ENCODE data around the gene PGAP6. TPM values are rescaled to one million over a fixed set of nuclear protein-coding genes. Genes with fewer than 3 reads are reported as not detected.
A peak's percentile ranks its signal among the peaks of the same experiment; 100 is the strongest.

PGAP6 gene
- total RNA-seq, 1 donor from 2014 or later, result 36.3 TPM

DNA sequence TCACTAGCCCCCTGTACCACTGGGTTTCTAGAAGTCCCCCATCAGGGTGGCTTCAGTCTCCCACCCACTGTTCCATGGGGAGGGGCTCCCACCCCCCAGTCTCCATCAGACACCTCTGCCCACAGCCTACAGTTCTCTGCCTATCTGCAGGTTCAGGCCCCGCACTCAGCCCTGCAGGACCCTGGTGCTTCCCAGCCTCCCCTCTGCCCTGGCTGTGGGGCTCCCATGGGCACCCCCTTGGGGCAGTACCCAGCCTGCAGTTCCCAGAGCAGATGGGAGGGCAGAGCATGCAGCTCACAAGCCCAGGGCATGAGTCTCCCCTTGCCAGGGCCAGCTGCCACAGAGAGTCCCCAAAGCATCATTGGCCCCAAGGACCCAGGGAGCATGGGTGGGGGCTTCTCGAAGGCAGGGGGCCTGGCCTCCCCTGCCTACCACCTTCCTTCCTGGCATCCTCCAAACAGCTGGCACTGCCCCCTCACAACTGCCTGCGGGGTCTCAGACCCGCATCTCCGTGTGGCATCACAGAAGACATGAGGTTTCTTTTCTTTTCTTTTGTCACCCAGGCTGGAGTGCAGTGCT, 8.7 kb downstream of the PGAP6 start:
- Mint-ChIP-seq H3K27ac (no peak overlapping the region), H3K4me1 (ENCODE audit: low read depth) (peaks cover 4% of the 10 kb centered on the region), H3K27me3 (ENCODE audit: insufficient read depth) (no peaks in the 10 kb centered on the region), H3K9me3 (no peaks in the 10 kb centered on the region), H3K4me3 (no peak overlapping the region), H3K36me3 (ENCODE audit: low read depth) (peaks cover 3% of the 10 kb centered on the region)
- DNase-seq (ENCODE audit: low spot score), result no peak
- intact Hi-C loops (cut with micrococcal nuclease), result no loop called here

GRCh38 chr16:372302-372983, 9.3 kb downstream of the PGAP6 start:
- intact Hi-C loops (cut with micrococcal nuclease), result no loop called here
- H3K4me1 Mint-ChIP-seq (ENCODE audit: low read depth), result peaks cover 4% of the 10 kb centered on the region
- no peak overlapping the region for H3K4me3 Mint-ChIP-seq
- peaks cover 3% of the 10 kb centered on the region for H3K36me3 Mint-ChIP-seq (ENCODE audit: low read depth)
- no peaks in the 10 kb centered on the region for H3K9me3 Mint-ChIP-seq
- no peak for DNase-seq (ENCODE audit: low spot score)
- H3K27ac Mint-ChIP-seq, result no peak overlapping the region
- no peaks in the 10 kb centered on the region for H3K27me3 Mint-ChIP-seq (ENCODE audit: insufficient read depth)

DNA sequence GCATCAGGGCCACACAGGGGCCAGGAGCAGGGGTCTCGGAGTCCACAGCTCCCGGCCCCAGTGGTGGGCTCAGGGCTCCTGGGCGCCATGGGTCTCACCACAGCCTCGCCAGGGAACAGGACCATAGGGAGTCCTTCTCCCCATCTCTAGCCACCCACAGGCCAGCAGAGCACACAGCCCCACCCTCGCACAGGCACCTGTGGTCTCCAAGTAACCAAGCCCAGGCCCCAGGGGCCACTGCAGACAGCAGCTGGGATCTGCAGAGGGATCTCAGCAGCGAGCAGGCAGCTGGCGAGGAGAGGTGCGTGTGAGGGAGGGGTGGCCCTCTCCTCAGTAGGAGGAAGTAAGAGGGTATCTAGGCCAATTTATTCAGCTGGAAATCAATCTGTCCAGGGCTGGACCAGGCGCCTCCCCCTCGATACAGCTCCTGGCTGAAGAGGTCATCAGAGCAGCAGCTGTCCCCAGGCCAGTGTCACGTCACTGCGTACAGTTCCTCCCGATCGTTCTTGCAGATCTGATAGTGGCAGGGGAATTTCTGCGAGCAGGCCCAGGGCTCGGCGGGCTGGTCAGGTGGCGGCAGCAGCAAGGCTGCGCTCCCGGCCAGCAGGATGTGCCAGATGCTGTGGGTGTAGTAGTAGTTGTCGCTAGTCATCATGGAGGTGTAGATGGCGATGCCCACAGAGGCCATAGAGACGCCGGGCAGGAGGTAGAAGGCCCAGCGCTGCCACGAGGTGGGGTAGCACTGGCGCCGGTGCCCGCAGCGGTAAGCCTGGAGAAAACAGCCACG, 10.1 kb downstream of the PGAP6 start:
- intact Hi-C loops (cut with micrococcal nuclease), result loop anchor here (2.0 kb wide), 1 partner anchor 29 kb away; the partner anchor contains the start of gene DECR2
- Mint-ChIP-seq H3K36me3 (ENCODE audit: low read depth) (peaks cover 7% of the 10 kb centered on the region), H3K9me3 (no peaks in the 10 kb centered on the region), H3K27ac (no peak overlapping the region), H3K4me3 (no peak overlapping the region), H3K27me3 (ENCODE audit: insufficient read depth) (no peaks in the 10 kb centered on the region), H3K4me1 (ENCODE audit: low read depth) (peaks cover 4% of the 10 kb centered on the region)
- no peak for DNase-seq (ENCODE audit: low spot score)

- Mint-ChIP-seq H3K27ac (no peak overlapping the region), H3K9me3 (no peaks in the 10 kb centered on the region), H3K27me3 (ENCODE audit: insufficient read depth) (no peaks in the 10 kb centered on the region), H3K4me3 (peak overlapping the region; percentile 86), H3K4me1 (ENCODE audit: low read depth) (peaks cover 4% of the 10 kb centered on the region), H3K36me3 (ENCODE audit: low read depth) (peaks cover 7% of the 10 kb centered on the region)
- no peak for DNase-seq (ENCODE audit: low spot score)
- intact Hi-C loops (cut with micrococcal nuclease), result loop anchor here (1.0 to 2.0 kb wide), 4 partner anchors 10 to 318 kb away; partner anchors contain the start of genes AXIN1, DECR2, PGAP6 and POLR3K
Observed at GRCh38 chr16:370979-371514, 10.7 kb downstream of the PGAP6 start.

- Mint-ChIP-seq H3K36me3 (ENCODE audit: low read depth) (peaks cover 7% of the 10 kb centered on the region), H3K4me3 (peak within 1 kb of the TSS; percentile 86), H3K27me3 (ENCODE audit: insufficient read depth) (no peaks in the 10 kb centered on the region), H3K4me1 (ENCODE audit: low read depth) (peaks cover 4% of the 10 kb centered on the region), H3K27ac (peak within 1 kb of the TSS; percentile 84), H3K9me3 (no peaks in the 10 kb centered on the region)
- intact Hi-C loops (cut with micrococcal nuclease), result loop anchor here (1.0 to 2.0 kb wide), 4 partner anchors 11 to 317 kb away; partner anchors contain the start of genes AXIN1, DECR2, PGAP6 and POLR3K
- peak; percentile 92 for DNase-seq (ENCODE audit: low spot score)
Observed at GRCh38 chr16:370443-370842, 11.3 kb downstream of the PGAP6 start, which contains the start of gene MRPL28. Gene MRPL28 (minus strand): TSS chr16:370538. CDS start chr16:370218, 320 bp downstream.

DNA sequence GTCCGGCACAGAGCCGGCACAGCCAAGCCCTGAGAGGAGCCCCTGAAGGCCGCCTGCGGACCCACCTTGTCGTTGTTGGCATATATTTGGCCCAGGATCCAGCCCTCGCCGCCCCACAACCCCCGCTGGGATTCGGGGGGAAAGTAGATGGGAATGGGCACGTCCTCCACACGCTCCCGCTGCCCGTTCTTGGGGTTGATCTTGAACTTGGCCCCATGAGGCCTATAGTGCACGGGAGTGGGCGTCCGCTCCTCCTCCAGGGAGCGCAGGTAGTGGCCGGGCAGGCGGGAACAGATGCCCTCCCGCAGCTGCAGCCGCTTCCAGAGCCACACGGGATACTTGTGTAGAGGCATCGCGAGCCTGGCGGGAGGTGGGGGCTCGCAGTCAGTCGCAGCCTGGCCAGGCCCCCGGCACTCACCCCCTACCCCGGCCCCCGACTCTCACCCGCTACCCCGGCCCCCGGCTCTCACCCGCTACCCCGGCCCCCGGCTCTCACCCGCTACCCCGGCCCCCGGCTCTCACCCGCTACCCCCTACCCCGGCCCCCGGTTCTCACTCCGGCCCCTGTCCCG, 11.8 kb downstream of the PGAP6 start:
- H3K4me1 Mint-ChIP-seq (ENCODE audit: low read depth), result peaks cover 4% of the 10 kb centered on the region
- H3K27ac Mint-ChIP-seq, result no peak overlapping the region
- intact Hi-C loops (cut with micrococcal nuclease), result loop anchor here (1.0 to 2.0 kb wide), 4 partner anchors 11 to 317 kb away; partner anchors contain the start of genes AXIN1, DECR2, PGAP6 and POLR3K
- no peaks in the 10 kb centered on the region for H3K27me3 Mint-ChIP-seq (ENCODE audit: insufficient read depth)
- DNase-seq (ENCODE audit: low spot score), result no peak
- H3K4me3 Mint-ChIP-seq, result peak overlapping the region; percentile 77
- H3K9me3 Mint-ChIP-seq, result no peaks in the 10 kb centered on the region
- peaks cover 7% of the 10 kb centered on the region for H3K36me3 Mint-ChIP-seq (ENCODE audit: low read depth)

DNA sequence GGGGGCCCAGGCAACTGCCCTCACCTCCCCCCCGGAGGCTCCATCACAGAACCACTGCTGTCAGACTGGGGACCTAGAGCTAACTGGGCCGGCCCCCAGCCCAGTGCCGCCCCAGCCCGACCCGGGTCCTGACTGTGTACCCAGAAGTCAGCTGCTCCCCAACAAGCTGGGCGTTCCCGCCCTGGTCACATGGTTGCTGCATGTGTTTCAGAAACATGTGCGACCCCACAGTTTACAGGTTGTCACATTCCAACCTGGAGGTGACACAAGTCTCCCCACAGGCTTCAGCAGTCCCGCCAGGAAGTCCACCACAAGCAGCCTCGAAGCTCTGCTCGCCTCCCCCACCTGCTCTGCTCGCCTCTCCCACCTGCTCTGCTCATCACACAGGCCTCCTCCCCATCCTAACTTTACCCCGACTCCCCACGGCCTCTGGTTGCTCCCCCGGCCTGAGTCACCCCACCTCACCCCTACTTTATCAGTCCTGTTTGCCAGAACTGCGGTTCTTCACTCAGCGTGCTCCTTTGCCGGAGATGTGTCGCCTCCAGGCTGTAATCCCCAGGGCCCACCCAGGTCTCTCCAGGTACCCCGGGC, 12.4 kb downstream of the PGAP6 start:
- H3K27ac Mint-ChIP-seq, result no peak overlapping the region

GRCh38 chr16:368388-369158, 13.2 kb downstream of the PGAP6 start:
- no peaks in the 10 kb centered on the region for H3K9me3 Mint-ChIP-seq
- no peak overlapping the region for H3K27ac Mint-ChIP-seq
- H3K36me3 Mint-ChIP-seq (ENCODE audit: low read depth), result peaks cover 7% of the 10 kb centered on the region
- peak overlapping the region; percentile 77 for H3K4me3 Mint-ChIP-seq
- no peaks in the 10 kb centered on the region for H3K27me3 Mint-ChIP-seq (ENCODE audit: insufficient read depth)
- intact Hi-C loops (cut with micrococcal nuclease), result no loop called here
- DNase-seq (ENCODE audit: low spot score), result no peak
- peaks cover 4% of the 10 kb centered on the region for H3K4me1 Mint-ChIP-seq (ENCODE audit: low read depth)

More for the DNA sequence above, 12.4 kb downstream of the PGAP6 start:
- H3K4me3 Mint-ChIP-seq, result peak overlapping the region; percentile 77
- H3K27me3 Mint-ChIP-seq (ENCODE audit: insufficient read depth), result no peaks in the 10 kb centered on the region
- H3K36me3 Mint-ChIP-seq (ENCODE audit: low read depth), result peaks cover 7% of the 10 kb centered on the region
- H3K9me3 Mint-ChIP-seq, result no peaks in the 10 kb centered on the region
- DNase-seq (ENCODE audit: low spot score), result no peak
- H3K4me1 Mint-ChIP-seq (ENCODE audit: low read depth), result peaks cover 4% of the 10 kb centered on the region
- intact Hi-C loops (cut with micrococcal nuclease), result no loop called here

GRCh38 chr16:367333-367903, 14.4 kb downstream of the PGAP6 start:
- H3K4me3 Mint-ChIP-seq, result peak overlapping the region; percentile 20
- H3K9me3 Mint-ChIP-seq, result no peaks in the 10 kb centered on the region
- peaks cover 4% of the 10 kb centered on the region for H3K36me3 Mint-ChIP-seq (ENCODE audit: low read depth)
- no peak for DNase-seq (ENCODE audit: low spot score)
- H3K4me1 Mint-ChIP-seq (ENCODE audit: low read depth), result peaks cover 5% of the 10 kb centered on the region
- intact Hi-C loops (cut with micrococcal nuclease), result no loop called here
- H3K27me3 Mint-ChIP-seq (ENCODE audit: insufficient read depth), result no peaks in the 10 kb centered on the region
- H3K27ac Mint-ChIP-seq, result no peak overlapping the region

- peaks cover 11% of the 10 kb centered on the region for H3K4me1 Mint-ChIP-seq (ENCODE audit: low read depth)
- no peak for DNase-seq (ENCODE audit: low spot score)
- H3K27ac Mint-ChIP-seq, result no peak overlapping the region
- intact Hi-C loops (cut with micrococcal nuclease), result no loop called here
- H3K9me3 Mint-ChIP-seq, result no peaks in the 10 kb centered on the region
- no peak overlapping the region for H3K4me3 Mint-ChIP-seq
- peaks cover 4% of the 10 kb centered on the region for H3K36me3 Mint-ChIP-seq (ENCODE audit: low read depth)
- peaks cover 1% of the 10 kb centered on the region for H3K27me3 Mint-ChIP-seq (ENCODE audit: insufficient read depth)
Observed at GRCh38 chr16:366476-366875, 15.3 kb downstream of the PGAP6 start.

Data from activated T-helper 1 cell treated with anti-CD3 and anti-CD28 coated beads, Interleukin-12 subunit alpha, Interleukin-12 subunit beta, Interleukin-2, Interleukin-4 antibody, amounts not matched to agents 30 ng/mL and 10 ng/mL and 1 ng/mL, durations not matched to agents 14 hours and 24 hours and 36 hours (primary cell).